Breast epithelium (tissue), 3 donors: Measurements from ENCODE around the gene NPTX2.

ENCODE experiments used
- CTCF ChIP-seq, 3 donors: fragments of 450-650 bp; IDR thresholded peaks; one replicate each; pipeline ENCODE4 v1.5.1; 2016 to 2017; ENCODE audit warnings: antibody characterized with exemption in 3 of 3, mild to moderate bottlenecking in 3 of 3, moderate library complexity in 3 of 3
- POLR2A ChIP-seq: fragments of 450-650 bp; IDR thresholded peaks from one replicate; pipeline ENCODE4 v1.6.1; 2016; ENCODE audit warnings: antibody characterized with exemption, mild to moderate bottlenecking, moderate library complexity
- POLR2AphosphoS5 ChIP-seq, 3 donors: sonication (generic); formaldehyde crosslinking; IDR thresholded peaks; one replicate each; pipeline ENCODE4 v1.6.1; 2017; ENCODE audit warnings: antibody characterized with exemption in 3 of 3

- no peak for TF ChIP-seq CTCF (IDR thresholded peaks at IDR 0.05)
- TF ChIP-seq POLR2A = no peak
- TF ChIP-seq POLR2AphosphoS5 (IDR thresholded peaks at IDR 0.05) = no peak
These were observed 9.7 kb downstream of the NPTX2 start for GRCh38 chr7:98626460-98627412.
